OCI-LY1 (cell line): Measurements from ENCODE around the gene POU2F1.

ENCODE experiments used
- EZH2 ChIP-seq: fragments of 200-600 bp; sonication (generic), shearing (Covaris generic); IDR thresholded peaks from 2 replicates; pipeline ENCODE4 v1.8.0; 2017; ENCODE audit warnings: borderline replicate concordance, mixed run types, mild to moderate bottlenecking, antibody characterized with exemption, low read length, moderate library complexity, mixed read lengths
- TF ChIP-seq, protein P1 (sequence below): fragments of 200-600 bp; sonication (generic), shearing (Covaris generic); IDR thresholded peaks from 2 replicates; pipeline ENCODE4 v1.5.1; 2017; ENCODE audit warnings: mild to moderate bottlenecking, antibody characterized with exemption, low read length, moderate library complexity, mixed read lengths

DNA sequence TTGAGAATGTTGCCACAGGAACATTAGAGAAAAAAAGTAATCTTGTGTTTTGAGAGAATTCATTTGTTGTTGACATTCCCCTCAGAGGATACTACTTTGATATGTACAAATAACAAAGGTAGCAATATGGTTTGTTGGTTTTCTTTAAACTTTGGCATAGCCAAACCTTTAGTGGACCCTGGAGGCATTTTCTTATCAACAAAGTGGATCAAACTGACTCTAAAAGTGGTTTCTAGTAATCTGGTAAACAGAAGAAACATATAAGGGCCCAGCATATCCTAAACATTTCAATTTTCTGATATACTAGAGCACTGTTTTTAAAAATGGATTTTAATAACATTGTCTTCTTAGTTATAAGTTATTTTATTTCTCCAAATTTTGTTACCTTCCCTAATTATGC is 29.8 kb downstream of the POU2F1 start:
- no peak for TF ChIP-seq EZH2
- TF ChIP-seq, protein P1, sequence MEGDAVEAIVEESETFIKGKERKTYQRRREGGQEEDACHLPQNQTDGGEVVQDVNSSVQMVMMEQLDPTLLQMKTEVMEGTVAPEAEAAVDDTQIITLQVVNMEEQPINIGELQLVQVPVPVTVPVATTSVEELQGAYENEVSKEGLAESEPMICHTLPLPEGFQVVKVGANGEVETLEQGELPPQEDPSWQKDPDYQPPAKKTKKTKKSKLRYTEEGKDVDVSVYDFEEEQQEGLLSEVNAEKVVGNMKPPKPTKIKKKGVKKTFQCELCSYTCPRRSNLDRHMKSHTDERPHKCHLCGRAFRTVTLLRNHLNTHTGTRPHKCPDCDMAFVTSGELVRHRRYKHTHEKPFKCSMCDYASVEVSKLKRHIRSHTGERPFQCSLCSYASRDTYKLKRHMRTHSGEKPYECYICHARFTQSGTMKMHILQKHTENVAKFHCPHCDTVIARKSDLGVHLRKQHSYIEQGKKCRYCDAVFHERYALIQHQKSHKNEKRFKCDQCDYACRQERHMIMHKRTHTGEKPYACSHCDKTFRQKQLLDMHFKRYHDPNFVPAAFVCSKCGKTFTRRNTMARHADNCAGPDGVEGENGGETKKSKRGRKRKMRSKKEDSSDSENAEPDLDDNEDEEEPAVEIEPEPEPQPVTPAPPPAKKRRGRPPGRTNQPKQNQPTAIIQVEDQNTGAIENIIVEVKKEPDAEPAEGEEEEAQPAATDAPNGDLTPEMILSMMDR, result no peak
